Amniotic epithelial cell (primary cell): ENCODE data around the gene MLLT6.
A peak's percentile ranks its signal among the peaks of the same experiment; 100 is the strongest.

Experiments used
- DNase-seq: peaks from one replicate; pipeline ENCODE4 v3.0.0-alpha.2; 2010; ENCODE audit warnings: low read depth

MLLT6 gene

GRCh38 chr17:38704606-38705522 lies at the start of gene MLLT6:
TSS of gene MLLT6 (plus strand) at chr17:38705273. CDS start at chr17:38705633, 360 bp downstream.
- peak; percentile 75 for DNase-seq

- DNase-seq, result no peak
Observed at GRCh38 chr17:38656959-38657823, 47.9 kb upstream of the MLLT6 start.

GRCh38 chr17:38657824-38658740 lies 47.0 kb upstream of the MLLT6 start:
- DNase-seq, result no peak

GRCh38 chr17:38658741-38659345 lies 46.2 kb upstream of the MLLT6 start:
- no peak for DNase-seq

- DNase-seq, result no peak
Observed at GRCh38 chr17:38659415-38659814, 45.7 kb upstream of the MLLT6 start.

DNA sequence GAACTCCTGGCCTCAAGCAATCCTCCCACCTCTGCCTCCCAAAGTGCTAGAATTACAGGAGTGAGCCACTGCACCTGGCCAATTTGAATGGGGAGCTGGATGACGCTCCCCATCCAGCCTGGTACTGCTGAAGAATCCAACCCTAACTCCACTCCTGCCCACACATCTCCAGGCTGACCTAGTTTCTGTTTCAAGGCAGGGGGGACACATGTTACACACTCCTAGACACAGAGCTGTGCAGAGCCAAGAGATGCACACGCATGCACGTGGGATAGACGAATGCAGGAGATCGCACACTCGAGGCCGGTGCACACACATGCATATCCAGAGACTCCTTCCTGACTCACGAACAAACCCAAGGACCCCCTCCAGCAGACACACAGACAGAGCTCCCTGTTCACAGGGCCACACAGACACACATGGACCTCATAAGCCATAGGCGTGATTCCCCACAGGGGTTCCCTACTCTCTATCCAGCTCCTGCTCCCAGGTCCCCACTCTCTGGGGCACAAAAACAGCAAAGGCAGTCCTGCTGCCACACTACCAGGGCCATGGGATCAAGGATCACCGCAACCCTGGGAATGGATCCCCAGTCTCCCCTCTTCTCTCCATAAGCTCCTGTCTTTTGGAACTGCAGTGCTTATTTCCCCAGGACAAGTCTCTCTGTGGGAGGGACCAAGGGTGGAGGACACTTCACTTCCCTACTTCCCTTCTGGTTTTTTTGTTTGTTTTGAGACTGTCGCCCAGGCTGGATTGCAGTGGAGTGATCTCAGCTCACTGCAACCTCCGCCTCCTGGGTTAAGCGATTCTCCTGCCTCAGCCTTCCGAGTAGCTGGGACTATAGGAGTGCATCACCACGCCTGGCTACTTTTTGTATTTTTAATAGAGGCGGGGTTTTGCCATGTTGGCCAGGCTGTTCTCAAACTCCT lies 44.7 kb upstream of the MLLT6 start:
- DNase-seq, result no peak

DNA sequence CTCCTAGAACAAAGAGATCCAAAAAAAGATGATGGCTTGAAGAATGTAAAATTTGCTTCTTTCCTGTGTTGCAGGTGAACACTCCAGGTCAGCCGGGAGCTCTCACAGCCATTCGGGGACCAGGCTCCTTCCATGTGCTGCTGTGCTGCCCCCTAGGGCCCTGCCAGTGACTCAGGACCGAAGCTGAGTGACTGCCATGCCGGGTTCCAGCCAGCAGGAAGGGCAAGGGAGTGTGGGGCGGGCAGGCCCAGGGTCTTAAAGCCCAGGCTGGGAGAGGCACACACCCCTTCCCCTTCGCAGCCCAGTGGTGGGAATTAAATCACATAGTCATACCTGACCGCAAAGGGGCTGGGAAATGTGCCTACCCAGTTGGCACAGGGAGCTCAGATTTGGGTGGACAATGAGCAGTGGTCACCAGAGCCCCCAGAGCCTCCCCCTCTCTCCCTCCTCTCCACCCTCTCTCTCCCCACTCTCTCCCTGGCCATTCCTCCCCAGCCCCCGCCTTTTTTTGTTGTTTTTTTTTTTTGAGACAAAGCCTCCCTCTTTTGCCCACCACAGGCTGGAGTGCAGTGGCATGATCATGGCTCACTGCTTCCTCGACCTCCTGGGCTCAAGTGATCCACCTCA lies 41.8 kb upstream of the MLLT6 start:
- peak; percentile 30 for DNase-seq

DNA sequence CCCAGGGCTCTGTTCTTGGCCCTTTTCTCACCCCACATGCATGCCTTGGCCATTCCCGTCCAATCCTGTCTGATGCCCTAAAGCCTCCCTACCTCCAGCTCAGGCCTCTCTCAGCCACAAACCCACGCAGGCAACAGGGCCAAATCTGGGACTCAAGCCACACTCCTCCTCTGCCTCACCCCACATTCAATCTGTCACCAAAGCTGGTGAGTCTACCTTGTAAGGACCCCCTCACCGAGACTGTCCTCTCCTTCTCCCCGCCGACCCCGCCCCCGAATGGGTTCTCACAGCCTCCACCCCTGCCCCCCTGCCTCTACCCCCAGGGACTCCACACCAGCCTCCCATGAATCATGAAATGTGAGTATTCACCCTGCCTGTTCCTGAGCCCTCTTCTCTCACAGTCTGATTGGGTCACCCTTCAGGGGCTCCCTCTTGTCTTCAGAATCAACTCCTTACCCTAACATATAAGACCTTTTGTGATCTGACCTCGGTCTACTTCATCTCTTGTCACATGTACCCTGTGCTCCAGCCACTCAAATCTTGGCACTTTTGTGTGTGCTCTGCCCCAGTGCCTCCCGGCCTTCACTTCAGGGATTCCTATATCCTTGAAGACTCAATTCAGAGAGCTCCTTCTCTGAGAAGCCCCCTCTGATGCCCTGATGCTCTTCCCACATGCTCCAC lies 41.0 kb upstream of the MLLT6 start:
- no peak for DNase-seq

DNA sequence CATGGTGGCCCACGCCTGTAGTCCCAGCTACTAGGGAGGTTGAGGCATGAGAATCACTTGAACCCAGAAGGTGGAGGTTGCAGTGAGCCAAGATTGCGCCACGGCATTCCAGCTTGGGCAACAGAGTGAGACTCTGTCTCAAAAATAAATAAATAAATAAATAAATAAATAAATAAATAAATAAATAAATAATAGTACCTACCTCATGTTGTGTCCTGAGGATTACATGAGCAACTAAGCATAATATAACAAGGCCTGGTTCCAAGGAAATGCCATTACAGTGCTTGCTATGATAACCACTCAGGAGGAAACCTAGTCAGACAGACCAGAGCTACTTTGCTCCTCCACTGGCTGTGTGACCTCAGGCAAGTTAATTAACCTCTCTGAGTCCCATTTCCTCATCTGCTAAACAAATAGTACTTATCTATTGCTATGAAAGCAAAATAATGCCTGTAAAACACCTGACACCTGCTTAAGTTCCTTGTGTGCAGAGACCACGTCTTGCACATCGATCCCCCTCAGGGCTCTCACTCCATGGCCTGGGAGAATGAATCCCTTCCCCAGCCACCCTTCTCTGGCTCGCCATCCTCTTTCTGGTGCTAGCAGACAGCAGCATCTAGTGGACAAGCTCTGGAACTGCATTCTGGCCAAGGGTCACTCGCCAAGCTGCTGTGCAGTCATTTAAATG lies 37.8 kb upstream of the MLLT6 start:
- peak; percentile 65 for DNase-seq

DNA sequence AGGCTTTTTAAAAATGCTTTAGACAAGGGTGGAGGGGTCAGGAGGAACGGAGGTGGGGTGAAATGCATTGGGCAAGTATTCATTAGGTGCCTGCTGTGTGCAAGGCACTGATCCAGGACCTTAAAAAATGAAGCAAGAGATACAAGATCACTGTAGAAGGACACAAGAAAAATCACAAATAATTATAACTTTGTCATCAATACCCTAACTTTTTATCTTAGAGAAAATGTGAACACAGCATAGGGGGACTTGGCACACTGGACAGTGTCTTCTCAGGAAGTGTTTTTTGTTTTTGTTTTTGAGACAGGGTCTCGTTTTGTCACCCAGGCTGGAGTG lies 37.3 kb upstream of the MLLT6 start:
- no peak for DNase-seq

- DNase-seq, result no peak
Observed at GRCh38 chr17:38669520-38669919, 35.6 kb upstream of the MLLT6 start.

DNA sequence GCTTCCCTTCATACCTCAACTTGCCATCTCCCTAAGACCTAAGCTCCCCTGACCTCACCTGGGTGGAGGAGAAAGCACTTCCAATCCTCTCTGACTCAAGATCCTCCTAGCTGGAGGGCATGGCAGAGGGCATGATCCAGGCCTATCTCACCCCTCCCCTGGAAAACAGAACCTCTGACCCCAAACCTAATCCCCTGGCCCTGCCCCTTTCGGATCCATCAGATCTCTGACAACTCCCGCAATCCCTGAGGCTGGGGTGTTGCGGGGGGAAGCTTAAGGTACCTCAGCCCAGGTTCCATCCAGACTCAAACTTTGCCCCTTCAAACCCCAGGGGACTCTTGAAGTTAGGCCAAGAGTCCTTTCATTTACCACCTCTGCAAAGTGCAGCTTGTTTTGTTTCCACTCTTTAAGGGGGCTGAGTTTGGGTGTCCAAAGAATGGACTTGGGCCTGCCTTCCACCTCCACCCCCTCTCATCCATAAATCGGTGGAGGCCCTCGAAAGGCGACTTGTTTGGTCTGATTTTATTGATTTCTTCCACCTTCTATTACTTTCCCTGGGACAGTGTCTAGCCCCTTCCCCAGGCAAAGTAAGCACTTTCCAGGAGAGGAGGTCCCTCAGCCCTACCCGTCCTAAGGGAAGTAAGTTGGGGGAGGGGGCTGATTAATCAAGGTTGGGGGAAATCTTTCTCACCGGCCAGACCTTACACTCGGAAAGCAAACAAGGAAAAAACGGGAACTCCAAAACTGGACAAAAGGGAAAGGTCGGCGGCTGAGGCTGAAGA lies 32.9 kb upstream of the MLLT6 start:
- no peak for DNase-seq

DNA sequence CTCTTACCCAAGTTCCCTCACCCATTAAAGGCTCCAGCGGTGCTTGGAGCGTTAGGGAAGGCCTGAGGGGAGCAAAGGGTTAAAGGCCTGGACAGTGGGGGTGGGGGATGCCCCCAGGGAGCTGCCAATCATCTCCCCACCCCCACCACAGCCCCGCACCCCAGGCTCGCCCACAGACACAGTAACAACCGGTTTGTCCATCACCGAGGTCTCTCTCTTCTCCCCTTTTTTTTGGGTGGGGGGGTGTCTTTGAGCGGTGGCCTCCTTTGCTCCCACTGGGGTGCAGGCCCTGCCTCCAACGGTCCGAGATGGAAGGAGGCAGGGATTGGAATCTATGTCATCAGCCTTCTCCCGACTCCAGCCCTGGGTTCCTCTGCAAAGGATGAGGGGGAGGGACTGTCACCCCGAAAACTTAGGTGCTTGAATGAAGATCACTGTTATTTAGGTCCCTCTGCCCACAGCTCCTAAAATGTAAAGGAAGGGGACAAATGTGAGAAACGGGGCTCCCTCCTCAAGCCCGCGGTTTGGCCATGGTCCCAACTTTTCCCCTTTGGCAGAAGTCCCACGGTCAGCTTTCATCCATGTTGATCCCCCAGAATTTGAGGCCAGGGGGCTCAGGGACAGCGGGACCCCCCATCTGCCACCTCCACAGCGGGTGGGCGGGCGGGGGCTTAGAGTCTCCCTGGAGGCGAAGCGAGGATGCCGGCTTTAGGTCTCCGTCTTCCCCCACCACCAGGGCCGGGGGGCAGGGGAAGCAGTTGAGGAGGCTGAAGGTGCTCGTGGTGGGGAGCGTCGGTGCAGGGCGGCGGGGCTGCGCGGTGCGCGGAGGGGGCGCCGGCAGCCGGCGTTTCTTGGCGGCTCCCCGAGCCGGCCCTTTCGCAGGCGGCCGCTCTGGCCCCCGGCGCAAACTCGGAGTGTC lies 32.0 kb upstream of the MLLT6 start:
- DNase-seq, result no peak

- DNase-seq, result no peak
Observed at GRCh38 chr17:38673707-38674013, 31.4 kb upstream of the MLLT6 start.

- no peak for DNase-seq
Observed at GRCh38 chr17:38674014-38674748, 30.9 kb upstream of the MLLT6 start.
